NCI-H524 (cell line): Measurements from ENCODE around the gene ZNF700.
"Not testable (repeated sequence)": the region's sequence is repeated elsewhere in the genome, so short reads cannot be mapped to it uniquely, and the experiment has no call there.

Experiments used
- DNase-seq, 2 experiments: peaks; one replicate each; lab custom pipeline; 2025; lab: John Stamatoyannopoulos, UW

ZNF700 gene

DNA sequence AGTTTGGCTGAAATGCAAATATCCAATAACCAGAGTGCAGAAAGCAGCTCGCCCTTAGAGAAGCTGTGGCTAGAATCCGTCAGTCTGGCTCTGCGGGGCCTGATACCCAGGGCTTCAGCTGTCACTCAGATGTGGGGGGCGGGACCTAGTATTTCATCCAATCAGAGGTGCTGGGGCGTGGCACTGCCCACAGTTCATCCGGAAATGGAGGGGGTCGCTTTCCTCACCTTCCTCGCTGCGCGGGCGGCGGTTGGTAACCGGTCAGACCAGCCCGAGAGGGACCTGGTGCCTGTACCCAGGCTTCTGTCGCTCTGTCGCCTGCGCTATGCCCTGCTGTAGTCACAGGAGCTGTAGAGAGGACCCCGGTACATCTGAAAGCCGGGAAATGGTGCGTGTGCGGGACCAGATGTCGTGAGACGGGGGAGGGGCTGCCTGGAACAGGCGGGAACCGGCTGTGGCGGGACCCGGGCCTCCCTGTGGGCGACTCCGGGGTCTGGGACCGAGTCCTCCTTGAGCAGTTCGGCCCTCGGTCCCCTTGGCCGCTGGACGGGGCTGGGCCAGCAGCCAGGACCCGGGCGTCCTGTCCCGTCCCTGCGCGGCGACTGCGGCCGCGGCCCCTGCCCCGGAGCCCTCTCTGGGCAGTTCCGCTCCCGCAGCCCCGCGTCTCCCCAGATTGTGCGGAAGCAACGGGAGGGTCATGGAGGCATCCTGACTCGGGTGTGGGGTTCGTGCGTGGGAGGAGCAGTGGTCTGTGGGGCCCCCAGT, at the start of gene ZNF700:
Gene ZNF700 (plus strand): TSS at position 222 of the 765 bp plus-strand sequence. CDS start 104 bp downstream, at position 326.
- DNase-seq, result peak; percentile 94 to 97

DNA sequence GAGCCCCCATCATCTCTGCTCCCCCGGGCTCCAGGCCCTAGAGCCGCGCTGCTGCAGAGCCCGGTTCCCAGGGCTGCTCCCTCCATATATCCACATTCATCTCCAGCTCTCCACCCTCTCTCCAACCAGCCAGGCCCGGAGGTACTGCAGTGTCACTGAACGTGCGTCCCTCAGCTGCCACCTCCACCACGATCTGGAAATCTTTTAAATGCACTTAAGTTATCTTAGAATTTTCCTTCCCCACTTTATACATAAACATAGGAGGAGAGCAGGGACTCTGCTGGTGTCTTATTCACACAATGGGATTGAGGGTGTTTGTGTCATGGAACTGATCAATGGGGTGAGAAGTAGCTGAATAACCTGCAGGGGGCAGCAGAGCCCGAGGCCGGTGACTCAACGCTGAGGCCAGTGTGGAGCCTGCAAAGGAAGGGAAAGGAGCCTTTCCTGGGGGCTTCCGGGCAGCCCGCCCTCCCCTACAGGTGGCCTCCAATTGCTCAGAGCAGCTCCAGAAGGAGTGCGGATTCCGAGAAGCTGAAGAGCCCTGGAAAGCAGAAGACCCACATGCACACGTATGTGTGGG, 45.1 kb upstream of the ZNF700 start:
- peak in 1 of 2 experiments; percentile 29 for DNase-seq

DNA sequence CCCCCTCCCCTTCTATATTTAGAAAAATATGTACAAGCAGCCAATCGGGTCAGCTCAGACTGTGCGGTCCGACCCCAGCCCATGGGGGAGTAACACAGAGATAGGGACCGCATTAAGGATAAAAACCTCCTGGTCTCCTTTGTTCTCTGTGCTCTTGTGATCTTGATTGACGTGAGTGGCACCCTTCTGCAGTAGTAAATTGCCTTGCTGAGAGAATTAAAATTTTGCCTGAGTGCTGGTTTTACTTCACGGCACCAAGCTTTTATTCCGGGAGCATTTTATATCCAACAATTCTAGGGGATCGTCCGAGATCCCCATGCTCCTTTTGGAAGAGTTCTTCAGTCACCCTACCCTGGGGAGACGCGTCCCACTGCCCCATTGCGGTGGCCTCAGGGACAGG, 44.3 kb upstream of the ZNF700 start:
- DNase-seq, result no peak

DNA sequence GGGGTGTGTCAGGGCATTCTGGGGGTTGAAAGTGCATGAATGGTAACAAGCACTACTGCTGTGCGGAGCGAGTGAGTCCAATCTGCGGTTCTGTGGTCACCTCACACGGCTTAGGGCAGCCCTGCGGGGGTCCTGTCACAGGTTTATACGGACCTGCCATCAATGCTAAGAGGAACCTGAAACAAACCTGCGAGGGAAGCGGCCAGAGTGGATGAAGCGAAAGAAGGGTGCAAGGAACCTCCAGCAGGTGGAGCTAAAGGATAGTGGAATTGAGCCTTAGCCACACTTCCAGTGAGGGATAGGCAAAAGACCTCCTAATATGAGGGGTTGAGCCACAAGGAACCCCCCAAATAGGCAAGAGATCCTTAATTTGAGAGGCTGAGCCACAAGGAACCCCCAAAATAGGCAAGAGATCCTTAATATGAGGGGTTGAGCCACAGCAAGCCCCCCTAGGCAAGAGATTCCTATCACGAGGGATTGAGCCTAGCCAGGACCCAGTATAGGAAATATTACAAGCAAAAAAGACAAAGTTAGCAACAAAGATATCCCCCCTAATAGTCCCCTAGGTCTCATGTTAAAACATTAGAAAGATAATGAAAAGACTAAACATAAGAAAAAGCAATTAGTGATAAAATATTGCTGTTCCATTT, 43.6 kb upstream of the ZNF700 start:
- DNase-seq, result peak; percentile 64 to 77

DNA sequence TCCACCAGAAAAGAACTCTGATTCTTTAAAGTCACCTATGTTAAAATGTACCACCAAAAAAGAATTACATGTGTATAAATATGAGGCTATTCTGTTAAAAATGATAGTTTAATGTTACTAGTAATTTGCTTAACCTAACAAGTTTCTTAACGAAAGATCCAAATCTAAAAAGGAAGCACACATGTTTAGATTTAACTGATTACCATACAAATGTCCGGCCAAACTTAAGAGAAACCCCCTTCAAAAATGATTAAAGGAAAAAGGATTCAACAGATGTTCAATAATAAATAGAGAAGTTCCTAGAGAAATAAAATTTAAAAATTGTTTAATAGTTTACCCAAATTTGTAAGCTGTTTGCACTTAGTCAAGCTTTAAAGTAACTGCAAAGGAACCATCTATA, 42.3 kb upstream of the ZNF700 start:
- DNase-seq, result no peak

DNA sequence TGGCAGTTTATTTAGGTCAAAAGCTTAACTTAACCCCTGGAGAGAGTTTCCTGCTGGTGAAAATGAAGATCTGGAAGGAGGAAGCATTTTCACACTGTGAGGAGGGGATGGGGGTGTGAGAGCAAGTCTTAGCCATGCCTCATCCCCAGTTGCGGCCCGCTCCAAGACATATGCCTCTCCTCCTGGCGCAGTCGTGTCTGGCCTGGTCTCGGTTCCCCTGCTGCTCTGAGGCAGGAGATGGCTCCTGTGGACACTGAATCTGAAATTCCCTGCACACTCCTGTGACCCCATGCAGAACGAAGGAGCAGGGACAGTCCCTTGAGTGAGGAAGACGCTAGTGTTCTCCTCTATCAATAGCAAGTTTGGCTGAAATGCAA, 37.7 kb upstream of the ZNF700 start:
- DNase-seq, result peak in 1 of 2 experiments; percentile 32

DNA sequence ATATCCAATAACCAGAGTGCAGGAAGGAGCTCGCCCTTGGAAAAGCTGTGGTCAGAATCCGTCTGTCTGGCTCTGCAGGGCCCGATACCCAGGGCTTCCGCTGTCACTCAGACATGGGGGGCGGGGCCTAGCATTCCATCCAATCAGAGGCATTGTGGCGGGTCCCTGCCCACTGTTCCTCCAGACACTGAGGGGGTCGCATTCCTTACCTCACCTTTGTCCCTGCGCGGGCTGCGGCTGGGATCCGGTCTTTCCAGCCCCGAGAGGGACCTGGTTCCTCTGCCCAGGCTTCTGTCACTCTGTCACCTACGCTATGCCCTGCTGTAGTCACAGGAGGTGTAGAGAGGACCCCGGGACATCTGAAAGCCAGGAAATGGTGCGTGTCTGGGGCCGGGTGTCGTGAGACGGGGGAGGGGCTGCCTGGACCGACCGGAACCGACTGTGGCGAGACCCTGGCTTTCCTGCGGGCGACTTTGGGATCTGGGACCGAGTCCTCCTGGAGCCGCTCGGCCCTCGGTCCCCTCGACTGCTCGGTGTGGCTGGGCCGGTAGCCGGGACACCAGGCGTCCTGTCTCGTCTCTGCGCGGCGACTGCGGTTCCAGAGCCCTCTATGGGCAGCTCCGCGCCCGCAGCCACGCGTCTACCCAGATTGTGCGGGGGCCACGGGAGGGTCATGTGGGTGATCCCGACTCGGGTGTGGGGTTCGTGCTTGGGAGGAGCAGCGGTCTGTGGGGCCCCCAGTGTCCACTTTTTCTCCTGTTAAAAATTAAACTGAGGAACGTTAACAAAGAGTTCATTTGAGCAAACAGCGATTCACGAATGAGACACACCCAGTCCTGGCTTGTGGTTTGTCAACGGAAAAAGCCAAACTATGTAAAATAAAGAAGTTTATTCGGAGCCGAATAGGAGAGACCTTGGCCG, 37.0 kb upstream of the ZNF700 start, which contains the start of gene ZNF69:
Gene ZNF69 (plus strand): TSS at position 172 of the 921 bp plus-strand sequence. CDS start 142 bp downstream, at position 314.
- peak; percentile 66 to 82 for DNase-seq

DNA sequence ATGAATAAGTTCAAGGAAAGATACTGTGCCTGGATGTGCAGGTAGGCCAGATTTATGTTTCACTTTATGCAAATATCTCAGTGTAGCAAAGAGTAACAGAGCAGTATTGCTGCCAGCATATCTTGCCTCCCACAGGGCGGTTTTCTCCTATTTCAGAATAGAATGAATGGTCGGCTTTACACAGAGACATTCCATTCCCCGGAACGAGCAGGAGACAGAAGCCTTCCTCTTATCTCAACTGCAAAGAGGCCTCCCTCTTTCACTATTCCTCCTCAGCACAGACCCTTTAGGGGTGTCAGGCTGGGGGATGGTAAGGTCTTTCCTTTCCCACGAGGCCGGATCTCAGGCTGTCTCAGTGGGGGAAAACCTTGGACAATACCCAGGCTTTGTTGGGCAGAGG, 35.0 kb upstream of the ZNF700 start:
- not testable (repeated sequence) for DNase-seq

DNA sequence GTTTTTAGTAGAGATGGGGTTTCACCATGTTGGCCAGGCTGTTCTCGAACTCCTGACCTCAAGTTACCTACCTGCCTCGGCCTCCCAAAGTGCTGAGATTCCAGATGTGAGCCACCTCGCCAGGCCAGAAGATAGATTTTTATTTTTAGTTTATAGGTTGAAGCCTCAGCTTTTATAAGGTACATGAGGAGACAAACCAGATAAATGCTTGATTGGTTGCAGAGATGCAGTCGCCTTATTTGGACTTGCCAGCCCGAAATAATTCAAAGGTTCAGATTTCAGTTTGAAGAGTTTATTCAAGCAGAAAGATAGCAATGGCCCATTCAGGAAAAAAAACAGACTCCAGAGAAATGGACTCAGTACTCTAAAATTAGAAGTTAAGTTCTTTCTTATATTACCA, 34.3 kb upstream of the ZNF700 start:
- no peak for DNase-seq

DNA sequence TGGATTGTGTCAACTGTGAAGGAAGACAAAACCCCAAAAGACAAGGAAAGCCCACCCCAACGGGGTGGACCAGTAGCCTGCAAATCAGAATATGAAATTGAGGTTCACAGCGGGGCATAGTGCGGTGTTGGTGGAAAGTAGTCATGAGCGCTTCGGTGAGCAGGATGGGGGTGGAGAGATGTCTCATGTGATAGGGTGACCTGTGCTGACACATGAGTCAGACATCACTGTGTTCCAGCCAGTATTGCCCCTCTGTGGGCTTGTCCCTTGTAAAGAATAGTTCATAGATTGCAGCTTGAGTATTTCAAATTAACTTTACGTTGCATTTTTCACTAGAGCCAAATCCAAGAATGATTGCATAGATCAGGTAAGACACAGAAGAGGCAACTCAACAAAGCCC, 30.1 kb upstream of the ZNF700 start:
- no peak for DNase-seq

DNA sequence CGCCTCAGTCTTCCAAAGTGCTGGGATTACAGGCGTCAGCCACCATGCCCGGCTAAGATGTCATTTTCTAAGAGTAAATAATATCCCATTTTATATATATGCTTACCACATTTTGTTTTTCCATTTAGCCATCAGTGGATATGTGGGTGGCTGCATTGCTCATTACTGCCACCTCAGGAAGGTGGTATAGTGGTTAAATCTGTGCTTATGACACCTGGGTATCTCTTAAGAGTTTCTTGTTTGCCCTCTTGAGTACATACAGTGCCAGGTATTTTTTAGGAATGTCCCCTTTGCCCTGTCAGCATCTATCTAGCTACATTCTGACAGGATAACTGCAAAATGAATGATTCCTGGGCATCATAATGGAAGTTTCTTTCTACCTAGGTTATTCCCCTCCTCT, 22.7 kb upstream of the ZNF700 start:
- DNase-seq, result no peak

DNA sequence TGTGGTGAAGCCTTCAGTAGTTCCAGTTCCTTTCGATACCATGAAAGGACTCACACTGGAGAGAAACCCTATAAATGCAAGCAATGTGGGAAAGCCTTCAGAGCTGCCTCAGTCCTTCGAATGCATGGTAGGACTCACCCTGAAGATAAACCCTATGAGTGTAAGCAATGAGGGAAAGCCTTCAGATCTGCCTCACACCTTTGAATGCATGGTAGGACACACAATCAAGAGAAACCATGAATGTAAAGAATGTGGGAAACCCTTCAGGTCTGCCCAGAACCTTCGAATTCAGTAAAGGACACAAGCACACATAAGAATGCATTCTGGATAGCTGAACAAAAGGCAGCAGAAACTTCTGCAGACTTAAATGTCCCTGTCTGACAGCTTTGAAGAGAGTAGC, 19.0 kb upstream of the ZNF700 start:
- no peak for DNase-seq

DNA sequence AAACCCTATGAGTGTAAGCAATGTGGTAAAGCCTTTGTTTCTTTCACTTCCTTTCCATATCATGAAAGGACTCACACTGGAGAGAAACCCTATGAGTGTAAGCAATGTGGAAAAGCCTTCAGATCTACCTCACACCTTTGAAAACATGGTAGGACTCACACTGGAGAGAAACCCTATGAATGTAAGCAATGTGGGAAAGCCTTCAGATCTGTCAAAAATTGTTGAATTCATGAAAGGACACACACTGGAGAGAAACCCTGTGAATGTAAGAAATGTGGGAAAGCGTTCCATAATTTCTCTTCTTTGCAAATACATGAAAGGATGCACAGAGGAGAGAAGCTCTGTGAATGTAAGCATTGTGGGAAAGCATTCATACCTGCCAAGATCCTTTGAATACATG, 13.0 kb upstream of the ZNF700 start:
- not testable (repeated sequence) for DNase-seq

DNA sequence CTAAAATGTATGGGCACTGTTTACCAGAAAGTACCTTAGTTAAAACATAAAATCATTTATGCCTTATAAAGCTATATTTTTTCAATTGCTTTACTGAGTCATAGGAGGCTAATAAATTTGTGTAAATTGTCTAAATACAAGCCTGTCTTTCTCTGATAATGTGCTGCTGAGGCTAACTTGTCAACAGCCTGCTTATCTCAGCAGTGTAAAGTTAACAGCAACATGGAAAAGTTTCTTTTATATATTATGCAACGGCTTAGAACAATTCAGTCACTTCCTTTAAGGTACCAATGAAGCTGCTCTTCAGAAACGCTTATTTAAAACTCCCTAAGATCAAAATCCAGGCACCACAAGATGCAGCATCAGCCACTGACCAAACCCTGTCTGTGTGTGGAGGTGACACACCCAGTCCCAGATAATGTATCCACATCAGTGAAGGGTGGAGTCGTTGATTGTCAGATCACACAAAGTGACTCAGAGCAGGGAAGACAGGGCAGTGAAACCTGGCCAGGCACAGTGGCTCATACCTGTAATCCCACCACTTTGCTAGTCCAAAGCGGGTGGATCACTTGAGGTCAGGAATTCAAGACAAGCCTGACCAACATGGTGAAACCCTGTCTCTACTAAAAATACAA, 10.4 kb upstream of the ZNF700 start:
- not testable (repeated sequence) for DNase-seq

DNA sequence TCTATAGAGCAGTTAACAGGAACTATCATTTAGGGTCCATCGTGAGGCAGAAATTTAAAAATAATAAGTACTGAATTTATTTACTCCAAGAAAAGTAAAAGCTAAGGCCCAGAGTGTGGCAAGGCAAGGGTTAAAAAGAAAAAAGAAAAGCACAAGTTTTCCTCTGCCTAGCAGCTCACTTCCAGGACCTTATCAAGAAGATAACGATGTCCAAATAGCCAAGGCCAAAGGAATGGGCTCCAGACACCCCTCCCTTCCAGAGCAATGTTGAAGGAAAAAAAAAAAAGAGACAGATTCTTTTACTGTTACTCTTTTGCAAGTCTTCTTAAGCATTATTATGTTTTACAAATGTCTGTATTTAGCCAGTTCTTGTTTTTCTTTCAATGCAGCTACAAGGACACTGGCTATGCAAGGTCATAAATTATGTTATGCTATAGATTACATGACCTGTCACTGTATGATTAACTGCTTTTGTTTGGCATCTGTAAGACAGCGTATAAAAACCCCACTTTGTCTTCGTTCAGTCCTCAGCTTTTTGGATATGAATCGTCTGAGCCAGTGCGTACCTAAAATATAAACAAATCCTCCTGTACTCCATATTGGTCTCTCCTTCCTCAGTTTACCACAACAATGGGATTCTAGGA, 2.9 kb upstream of the ZNF700 start:
- no peak for DNase-seq

DNA sequence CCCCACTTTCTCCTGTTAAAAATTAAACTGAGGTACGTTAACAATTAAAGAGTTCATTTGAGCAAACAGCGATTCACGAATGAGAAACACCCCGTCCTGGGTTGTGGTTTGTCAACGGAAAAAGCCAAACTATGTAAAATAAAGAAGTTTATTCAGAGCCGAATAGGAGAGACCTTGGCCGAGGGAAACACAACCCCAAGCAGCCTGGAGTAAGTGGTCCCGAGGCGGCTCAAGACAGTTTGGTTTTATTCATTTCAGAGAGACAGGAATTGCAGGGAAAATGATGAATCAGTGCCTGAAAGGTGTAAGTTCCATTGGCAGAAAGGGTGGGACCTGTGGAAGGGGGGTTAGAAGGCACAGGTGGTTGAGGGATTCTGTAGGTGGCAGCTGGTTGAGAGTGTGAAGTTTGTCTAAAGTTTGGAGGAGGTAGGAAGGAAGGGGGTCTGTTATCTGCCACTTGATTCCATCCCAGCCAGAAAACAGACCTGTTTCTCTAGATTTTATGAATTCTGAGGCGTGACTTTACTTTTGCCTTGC, 812 bp downstream of the ZNF700 start:
- DNase-seq, result not testable (repeated sequence)

DNA sequence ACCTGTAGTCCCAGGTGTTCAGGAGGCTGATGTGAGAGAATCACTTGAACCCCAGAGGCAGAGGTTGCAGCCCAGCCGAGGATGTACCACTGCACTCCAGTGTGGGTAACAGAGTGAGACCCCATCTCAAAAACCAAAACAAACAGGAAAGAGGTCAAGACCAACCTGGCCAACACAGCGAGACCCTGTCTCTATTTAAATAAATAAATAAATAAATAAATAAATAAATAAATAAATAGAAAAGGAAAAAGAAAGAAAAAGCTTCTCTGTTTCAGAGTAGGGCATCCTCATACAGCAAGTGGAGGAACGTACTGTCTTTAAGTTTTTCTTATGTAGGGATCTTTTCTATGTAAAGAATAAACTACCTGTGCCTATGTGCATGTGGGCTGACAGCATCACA, 2.3 kb downstream of the ZNF700 start:
- no peak for DNase-seq

DNA sequence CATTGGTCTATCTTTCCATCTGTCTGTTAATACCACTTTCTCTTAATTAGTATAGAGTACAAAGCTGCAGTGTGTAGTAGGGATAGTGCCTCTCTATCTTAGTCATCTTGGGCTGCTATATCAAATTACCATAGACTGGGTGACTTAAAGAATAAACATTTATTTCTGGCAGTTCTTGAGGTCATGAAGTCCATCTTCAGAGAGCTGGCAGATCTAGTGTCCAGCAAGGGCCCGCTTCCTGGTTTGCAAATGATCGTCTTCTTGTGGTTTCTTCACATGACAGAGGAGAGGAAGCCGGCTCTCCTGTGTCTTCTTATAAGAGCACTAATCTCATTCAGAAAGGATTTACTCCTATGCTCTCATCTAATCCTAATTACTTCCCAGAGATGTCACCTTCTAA, 6.1 kb downstream of the ZNF700 start:
- DNase-seq, result no peak

DNA sequence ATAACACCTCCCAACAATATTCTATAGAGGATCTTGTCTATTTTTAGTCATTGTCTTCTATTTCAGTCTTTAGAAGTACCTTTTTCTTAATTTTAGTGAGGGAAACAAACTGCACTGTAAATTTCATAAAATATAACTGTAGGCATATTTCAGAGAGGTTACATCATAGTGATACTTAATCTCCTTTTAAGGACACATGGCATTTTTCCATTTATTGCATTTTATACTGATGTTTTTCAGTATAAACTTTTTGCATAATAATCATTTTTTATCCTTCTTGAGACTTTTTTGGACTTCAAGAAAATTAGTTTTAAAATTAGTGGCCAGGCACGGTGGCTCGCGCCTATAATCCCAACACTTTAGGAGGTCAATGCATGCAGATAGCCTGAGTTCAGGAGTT, 6.6 kb downstream of the ZNF700 start:
- DNase-seq, result no peak

DNA sequence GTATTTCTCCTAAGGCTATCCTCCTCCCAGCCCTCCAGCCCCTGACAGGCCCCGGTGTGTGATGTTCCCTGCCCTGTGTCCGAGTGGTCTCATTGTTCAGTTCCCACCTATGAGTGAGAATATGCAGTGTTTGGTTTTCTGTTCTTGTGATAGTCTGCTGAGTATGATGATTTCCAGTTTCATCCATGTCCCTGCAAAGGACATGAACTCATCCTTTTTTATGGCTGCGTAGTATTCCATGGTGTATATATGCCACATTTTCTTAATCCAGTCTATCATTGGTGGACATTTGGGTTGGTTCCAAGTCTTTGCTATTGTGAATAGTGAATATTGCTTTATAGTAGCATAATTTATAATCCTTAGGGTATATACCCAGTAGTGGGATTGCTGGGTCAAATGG, 10.9 kb downstream of the ZNF700 start:
- DNase-seq, result not testable (repeated sequence)

DNA sequence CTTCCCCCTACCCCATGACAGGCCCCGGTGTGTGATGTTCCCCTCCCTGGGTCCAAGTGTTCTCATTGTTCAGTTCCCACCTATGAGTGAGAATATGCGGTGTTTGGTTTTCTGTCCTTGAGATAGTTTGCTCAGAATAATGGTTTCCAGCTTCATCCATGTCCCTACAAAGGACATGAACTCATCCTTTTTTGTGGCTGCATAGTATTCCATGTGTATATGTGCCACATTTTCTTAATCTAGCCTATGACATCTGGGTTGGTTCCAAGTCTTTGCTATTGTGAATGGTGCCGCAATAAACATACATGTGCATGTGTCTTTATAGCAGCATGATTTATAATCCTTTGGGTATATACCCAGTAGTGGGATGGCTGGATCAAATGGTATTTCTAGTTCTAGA, 13.5 kb downstream of the ZNF700 start:
- not testable (repeated sequence) for DNase-seq
